ENCODE measurements around the gene CDC42BPG.

CDC42BPG gene

DNA sequence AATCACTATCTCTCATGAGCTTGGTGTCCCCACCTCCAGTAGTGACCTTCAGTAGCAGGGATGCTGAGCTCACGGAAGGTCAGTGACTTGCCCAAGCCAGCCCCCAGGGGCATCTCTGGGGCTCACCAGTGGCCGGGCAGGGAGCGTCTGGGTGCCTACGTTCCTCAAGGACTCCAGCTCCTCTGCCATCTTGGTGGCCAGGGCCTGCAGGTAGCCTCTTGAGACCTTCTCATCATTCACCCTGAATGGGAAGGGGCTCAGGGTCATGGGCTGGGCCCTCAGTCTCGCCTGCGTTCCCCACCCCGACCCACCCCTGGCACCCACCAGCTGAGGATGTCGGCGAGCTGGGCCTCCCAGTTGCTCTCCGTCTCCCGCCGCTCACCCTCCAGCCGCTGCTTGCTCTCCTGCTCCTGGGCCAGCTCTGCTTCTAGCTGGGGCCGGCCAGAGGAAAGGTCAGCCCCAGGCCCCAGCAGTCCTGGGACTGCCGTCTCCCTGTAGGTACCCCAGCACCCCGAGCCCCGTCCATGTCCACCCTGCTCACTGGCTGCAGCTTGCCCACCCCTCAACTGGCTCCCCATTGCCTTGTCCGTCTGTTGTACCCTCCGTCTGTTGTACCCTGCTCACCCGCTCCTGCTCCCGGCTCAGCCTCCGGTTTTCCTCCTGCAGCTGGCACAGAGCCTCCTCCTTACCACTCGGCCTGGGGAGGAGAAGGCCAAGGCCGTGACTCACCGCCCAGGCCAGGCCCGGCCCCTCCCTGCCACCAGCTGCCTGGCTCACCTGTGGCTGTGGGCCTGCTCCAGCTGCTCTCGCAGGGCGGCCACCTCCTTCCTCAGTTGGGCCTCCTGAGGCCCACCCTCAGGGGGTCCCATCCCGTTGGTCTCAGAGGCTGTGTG, 9.5 kb downstream of the CDC42BPG start:
- DNase-seq (ENCODE audit: low read depth): no peak
- no peak overlapping the region for H3K4me3 ChIP-seq (ENCODE audit: control insufficient read depth, low read depth, low read length)
- TF ChIP-seq, protein P1, sequence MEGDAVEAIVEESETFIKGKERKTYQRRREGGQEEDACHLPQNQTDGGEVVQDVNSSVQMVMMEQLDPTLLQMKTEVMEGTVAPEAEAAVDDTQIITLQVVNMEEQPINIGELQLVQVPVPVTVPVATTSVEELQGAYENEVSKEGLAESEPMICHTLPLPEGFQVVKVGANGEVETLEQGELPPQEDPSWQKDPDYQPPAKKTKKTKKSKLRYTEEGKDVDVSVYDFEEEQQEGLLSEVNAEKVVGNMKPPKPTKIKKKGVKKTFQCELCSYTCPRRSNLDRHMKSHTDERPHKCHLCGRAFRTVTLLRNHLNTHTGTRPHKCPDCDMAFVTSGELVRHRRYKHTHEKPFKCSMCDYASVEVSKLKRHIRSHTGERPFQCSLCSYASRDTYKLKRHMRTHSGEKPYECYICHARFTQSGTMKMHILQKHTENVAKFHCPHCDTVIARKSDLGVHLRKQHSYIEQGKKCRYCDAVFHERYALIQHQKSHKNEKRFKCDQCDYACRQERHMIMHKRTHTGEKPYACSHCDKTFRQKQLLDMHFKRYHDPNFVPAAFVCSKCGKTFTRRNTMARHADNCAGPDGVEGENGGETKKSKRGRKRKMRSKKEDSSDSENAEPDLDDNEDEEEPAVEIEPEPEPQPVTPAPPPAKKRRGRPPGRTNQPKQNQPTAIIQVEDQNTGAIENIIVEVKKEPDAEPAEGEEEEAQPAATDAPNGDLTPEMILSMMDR (conservative IDR thresholded peaks at IDR 0.05; ENCODE audit: control insufficient read depth, insufficient read depth, low read depth, low read length): no peak

DNA sequence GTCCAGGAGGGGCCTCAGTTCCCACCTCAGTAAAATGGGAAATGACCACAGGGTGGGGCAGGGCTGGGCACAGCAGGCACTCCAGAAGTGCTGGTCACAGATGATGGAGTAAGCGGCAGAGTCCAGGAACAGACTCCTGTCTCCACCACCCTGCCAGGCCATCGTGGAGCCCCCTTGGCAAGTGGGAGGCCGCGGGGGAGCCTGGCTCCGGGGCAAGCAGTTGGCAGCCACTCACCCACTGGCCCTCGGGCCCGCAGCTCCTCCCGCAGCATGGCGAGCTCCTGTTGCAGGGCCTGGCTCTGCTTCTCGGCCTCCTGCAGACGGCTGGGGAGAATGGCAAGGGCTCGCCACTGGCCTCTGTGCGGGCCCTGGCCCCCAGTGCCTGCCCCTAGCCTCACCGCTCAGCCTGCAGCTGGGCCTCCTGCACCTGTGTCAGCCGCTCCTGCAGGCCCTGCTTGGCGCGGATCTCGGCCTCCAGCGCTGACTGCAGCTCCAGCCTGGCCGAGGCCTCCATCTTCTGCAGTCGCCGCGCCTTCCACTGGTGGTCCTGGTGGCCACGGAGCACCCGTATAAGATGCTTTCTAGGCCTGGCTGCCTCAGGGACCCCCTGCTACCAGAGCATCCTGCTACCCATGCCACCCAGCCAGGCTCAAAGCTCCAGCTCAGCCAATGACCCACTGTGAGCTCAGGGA, 10.3 kb downstream of the CDC42BPG start:
- TF ChIP-seq, protein P1 (conservative IDR thresholded peaks at IDR 0.05; ENCODE audit: control insufficient read depth, insufficient read depth, low read depth, low read length): no peak
- no peak for DNase-seq (ENCODE audit: low read depth)
- no peak overlapping the region for H3K4me3 ChIP-seq (ENCODE audit: control insufficient read depth, low read depth, low read length)

DNA sequence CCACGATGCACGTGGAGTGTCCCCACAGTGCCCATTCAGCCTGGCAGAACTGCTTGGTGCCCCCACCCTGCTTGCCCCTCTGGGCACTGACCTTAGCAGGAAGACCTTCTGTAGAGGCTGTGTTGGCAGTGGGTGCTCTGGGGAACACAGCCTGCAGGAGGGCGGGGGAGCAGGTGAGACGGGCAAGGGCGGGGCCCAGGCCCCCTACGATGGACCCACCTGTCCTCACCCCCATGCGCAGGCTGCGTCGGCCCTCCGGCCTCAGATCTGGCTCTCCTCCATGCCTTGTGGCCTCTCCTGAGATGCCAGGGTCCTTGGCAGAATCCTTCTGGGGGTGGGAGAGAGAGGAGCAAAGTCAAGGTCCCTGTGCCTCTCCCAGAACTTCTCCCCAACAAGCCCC, 10.9 kb downstream of the CDC42BPG start:
- H3K4me3 ChIP-seq (ENCODE audit: control insufficient read depth, low read depth, low read length): no peak overlapping the region
- no peak for DNase-seq (ENCODE audit: low read depth)
- TF ChIP-seq, protein P1 (conservative IDR thresholded peaks at IDR 0.05; ENCODE audit: control insufficient read depth, insufficient read depth, low read depth, low read length): no peak

DNA sequence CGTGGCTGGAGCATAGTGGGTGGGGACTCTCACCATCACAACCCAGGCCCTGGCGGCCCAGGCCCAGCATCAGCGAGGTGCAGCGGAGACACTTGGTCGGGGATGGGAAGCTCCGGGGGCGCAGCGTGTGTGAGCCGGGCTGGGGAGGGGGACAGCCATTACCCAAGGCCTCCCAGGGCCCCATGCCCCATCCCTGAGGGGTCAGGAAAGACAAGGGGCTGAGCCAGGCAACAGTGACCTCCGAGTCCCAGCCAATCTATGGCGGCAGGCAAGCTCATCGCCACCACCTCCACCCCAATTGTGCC, 11.3 kb downstream of the CDC42BPG start:
- no peak for DNase-seq (ENCODE audit: low read depth)
- H3K4me3 ChIP-seq (ENCODE audit: control insufficient read depth, low read depth, low read length): no peak overlapping the region
- TF ChIP-seq, protein P1 (conservative IDR thresholded peaks at IDR 0.05; ENCODE audit: control insufficient read depth, insufficient read depth, low read depth, low read length): no peak

DNA sequence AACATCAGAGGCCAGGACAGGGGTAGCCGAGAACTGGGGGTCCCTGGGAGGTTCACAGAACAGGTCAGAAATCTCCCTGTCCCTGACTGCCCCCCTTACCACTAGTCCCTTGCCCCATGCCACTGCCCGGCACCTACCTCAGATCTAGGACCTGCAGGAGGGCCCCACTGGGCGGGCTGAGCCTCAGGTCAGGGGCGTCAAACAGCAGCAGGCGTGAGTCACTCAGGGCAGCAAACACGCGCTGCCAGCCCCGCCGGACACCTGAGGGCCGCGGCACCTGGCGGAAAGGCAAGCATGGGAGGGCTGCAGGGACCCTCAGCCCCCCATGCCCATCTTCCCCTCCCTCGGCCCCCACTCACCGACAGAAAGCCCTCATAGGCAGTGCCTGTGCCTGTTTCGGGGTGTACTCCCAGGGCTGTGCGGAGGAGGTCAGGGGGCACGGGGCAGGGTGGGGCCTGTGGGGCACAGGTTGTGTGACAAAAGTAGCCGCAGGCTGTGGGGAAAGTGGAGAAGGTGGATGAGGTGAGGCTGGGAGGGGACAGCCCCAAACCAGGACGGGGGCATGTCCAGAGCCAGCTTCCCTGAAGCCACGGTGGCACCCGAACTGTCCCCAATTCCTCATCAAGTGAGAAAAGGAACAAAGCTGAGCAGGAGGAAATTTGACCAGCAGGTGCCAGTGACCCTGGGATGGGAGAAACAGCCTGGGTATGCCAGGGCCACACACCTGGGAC, 11.8 kb downstream of the CDC42BPG start:
- DNase-seq (ENCODE audit: low read depth): no peak
- TF ChIP-seq, protein P1 (conservative IDR thresholded peaks at IDR 0.05; ENCODE audit: control insufficient read depth, insufficient read depth, low read depth, low read length): no peak
- no peak overlapping the region for H3K4me3 ChIP-seq (ENCODE audit: control insufficient read depth, low read depth, low read length)

DNA sequence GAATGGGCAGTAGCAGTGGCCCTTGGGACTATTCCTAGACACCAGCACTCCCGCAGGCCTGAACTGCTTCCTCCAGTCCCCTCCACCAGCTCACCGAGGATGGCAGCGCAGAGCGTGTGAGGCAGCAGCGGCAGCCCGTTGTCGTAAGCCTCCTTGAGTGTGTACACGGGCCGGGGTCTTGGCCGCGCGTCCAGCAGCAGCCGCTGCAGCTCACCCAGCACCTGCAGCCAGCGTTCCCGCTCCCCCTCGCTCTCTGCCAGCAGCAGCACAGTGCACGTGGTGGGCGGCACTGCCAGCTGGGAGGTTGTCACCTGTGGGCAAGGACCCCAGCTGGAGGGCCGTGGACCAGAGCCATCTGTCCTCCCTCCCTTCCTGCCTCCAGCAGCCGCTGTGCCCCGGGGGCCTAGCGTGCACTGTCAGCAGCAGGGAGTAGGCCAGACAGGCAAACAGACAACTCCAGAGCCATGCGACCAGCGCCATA, 13.0 kb downstream of the CDC42BPG start:
- no peak for DNase-seq (ENCODE audit: low read depth)
- no peak overlapping the region for H3K4me3 ChIP-seq (ENCODE audit: control insufficient read depth, low read depth, low read length)
- TF ChIP-seq, protein P1 (conservative IDR thresholded peaks at IDR 0.05; ENCODE audit: control insufficient read depth, insufficient read depth, low read depth, low read length): no peak
